Natural killer cell (primary cell): Measurements from ENCODE around the gene MAPK8. TPM values are rescaled to one million over a fixed set of nuclear protein-coding genes. Genes with fewer than 3 reads are reported as not detected.

ENCODE experiments used
- ATAC-seq, 3 donors: fragments of 150-1000 bp in 2 of 3; fragments of 200-7000 bp in 1 of 3; cut with Tn5 transposase; 1 replicate in 1 of 3; 2 replicates in 2 of 3; pipeline ENCODE4 v1.10.0; 2021; ENCODE audit warnings: mild to moderate bottlenecking in 2 of 3, moderate library complexity in 2 of 3
- DNase-seq, 2 donors: peaks; one replicate each; pipeline versions ENCODE4 v3.0.0 to v3.0.0-alpha.2; 2013 to 2021; ENCODE audit warnings: mixed read lengths in 1 of 2
- H3K27ac ChIP-seq: one replicate; pipeline ENCODE4 v1.5.1; 2013; ENCODE audit warnings: mild to moderate bottlenecking, low read length
- H3K27me3 ChIP-seq: one replicate; pipeline ENCODE4 v1.6.1; 2013; ENCODE audit warnings: low read length; ENCODE audit not compliant: control insufficient read depth, insufficient read depth
- H3K36me3 ChIP-seq: one replicate; pipeline ENCODE4 v1.6.1; 2013; ENCODE audit warnings: low read length; ENCODE audit not compliant: control insufficient read depth, insufficient read depth
- H3K4me1 ChIP-seq: one replicate; pipeline ENCODE4 v1.6.1; 2013; ENCODE audit warnings: low read length; ENCODE audit not compliant: control insufficient read depth, insufficient read depth
- H3K4me3 ChIP-seq: one replicate; pipeline ENCODE4 v1.5.1; 2013; ENCODE audit warnings: low read length
- H3K9me3 ChIP-seq: one replicate; pipeline ENCODE4 v1.6.1; 2013; ENCODE audit warnings: low read length; ENCODE audit not compliant: control insufficient read depth, insufficient read depth
- H3K27ac Mint-ChIP-seq, 2 donors: one replicate each; pipeline ENCODE4 v1.8.0; 2022; ENCODE audit warnings: mild to moderate bottlenecking in 2 of 2, mixed read lengths in 2 of 2, moderate library complexity in 1 of 2
- H3K27me3 Mint-ChIP-seq, 2 donors: one replicate each; pipeline ENCODE4 v1.8.0; 2022; ENCODE audit warnings: low read depth in 2 of 2, mixed read lengths in 2 of 2
- H3K36me3 Mint-ChIP-seq: one replicate; pipeline ENCODE4 v1.8.0; 2022; ENCODE audit warnings: mixed read lengths
- H3K4me1 Mint-ChIP-seq, 2 donors: one replicate each; pipeline ENCODE4 v1.8.0; 2022; ENCODE audit warnings: mixed read lengths in 2 of 2
- H3K4me3 Mint-ChIP-seq: one replicate; pipeline ENCODE4 v1.8.0; 2022; ENCODE audit warnings: mild to moderate bottlenecking, moderate library complexity, mixed read lengths
- H3K9me3 Mint-ChIP-seq, 2 donors: one replicate each; pipeline ENCODE4 v1.8.0; 2022; ENCODE audit warnings: mixed read lengths in 2 of 2
- WGBS: methylation state at CpG from one replicate; pipeline ENCODE4 v1.1.7; 2013; ENCODE audit warnings: missing lambda C conversion rate; ENCODE audit not compliant: insufficient coverage; 5-methylcytosine and 5-hydroxymethylcytosine counted together
- intact Hi-C: fragments of 100-400 bp; cut with micrococcal nuclease; formaldehyde crosslinking; loops from one replicate; pipeline ENCODE4 v1.14.2; 2022
- total RNA-seq, 4 donors: library from RNA; stranded (reverse); fragments of 120-200 nt in 1 of 4; gene quantifications; one replicate each; pipeline versions ENCODE4 v1.2.3 to v1.2.4, GENCODE V29; 2013 to 2022
- TF ChIP-seq, protein P1 (sequence below): fragments of 200-600 bp; IDR thresholded peaks from one replicate; pipeline ENCODE4 v1.8.0; 2022; ENCODE audit warnings: antibody characterized with exemption

MAPK8 gene
- total RNA-seq, 3 donors from 2014 or later (not counting 1 experiment from before 2014, with no cell fraction given): 37.3 to 44.5 (median 40.8) TPM

DNA sequence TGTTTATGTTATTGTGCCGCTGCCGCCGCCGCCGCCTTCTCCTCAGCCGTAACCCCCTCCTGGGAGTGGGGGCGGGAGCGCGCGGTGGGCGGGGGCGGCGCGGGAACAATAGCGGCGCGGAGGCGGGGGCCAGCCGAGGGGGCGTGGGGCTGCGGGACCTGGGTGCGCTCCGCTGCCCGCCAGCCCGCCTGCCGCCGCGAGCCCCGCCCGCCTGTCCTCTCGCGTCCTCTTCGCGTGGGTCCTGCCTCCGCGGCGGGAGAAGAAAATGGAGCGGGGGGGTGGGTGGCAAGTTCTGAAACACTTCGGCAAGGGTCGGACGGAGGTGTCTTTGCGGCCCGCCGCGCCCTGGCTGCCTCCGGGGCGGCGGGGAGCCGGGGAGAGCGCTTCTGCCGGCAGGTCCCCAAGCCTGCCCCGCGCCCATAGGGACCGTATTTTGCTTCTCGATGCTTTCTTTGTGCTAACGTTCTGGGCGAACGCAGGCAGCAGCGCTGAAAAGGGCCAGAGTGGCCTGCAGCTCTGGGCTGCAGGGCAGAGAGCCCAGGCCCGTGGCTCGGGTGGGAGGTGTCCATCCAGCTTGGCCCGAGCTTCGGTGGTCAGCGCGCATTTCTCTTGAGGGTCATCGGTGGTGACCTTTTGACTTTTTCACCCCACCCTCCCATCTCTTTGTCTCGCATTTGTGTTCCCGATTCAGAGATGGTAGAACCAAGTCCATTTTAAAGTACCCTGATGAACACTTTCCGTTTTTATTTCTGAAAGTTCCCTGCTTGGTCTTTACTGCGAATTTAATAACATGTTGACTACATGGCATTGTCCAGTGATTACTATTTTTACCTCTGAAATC lies 613 bp downstream of the MAPK8 start:
- H3K4me1 Mint-ChIP-seq: peaks cover 17 to 34% of the 10 kb centered on the region in 2 donors
- H3K9me3 Mint-ChIP-seq: no peaks in the 10 kb centered on the region
- DNase-seq (peak in 1 of 2 donors; percentile 80), ATAC-seq (peak; percentile 54 to 74 (median 62))
- intact Hi-C loops: no loop called here
- Histone ChIP-seq H3K27me3 (no peaks in the 10 kb centered on the region), H3K4me3 (peak overlapping the region; percentile 54), H3K9me3 (no peaks in the 10 kb centered on the region), H3K27ac (peak overlapping the region; percentile 67), H3K4me1 (peaks cover 8% of the 10 kb centered on the region), H3K36me3 (no peaks in the 10 kb centered on the region)
- H3K27me3 Mint-ChIP-seq: no peaks in the 10 kb centered on the region
- H3K27ac Mint-ChIP-seq: peak overlapping the region; percentile 82 to 83
- TF ChIP-seq, protein P1, sequence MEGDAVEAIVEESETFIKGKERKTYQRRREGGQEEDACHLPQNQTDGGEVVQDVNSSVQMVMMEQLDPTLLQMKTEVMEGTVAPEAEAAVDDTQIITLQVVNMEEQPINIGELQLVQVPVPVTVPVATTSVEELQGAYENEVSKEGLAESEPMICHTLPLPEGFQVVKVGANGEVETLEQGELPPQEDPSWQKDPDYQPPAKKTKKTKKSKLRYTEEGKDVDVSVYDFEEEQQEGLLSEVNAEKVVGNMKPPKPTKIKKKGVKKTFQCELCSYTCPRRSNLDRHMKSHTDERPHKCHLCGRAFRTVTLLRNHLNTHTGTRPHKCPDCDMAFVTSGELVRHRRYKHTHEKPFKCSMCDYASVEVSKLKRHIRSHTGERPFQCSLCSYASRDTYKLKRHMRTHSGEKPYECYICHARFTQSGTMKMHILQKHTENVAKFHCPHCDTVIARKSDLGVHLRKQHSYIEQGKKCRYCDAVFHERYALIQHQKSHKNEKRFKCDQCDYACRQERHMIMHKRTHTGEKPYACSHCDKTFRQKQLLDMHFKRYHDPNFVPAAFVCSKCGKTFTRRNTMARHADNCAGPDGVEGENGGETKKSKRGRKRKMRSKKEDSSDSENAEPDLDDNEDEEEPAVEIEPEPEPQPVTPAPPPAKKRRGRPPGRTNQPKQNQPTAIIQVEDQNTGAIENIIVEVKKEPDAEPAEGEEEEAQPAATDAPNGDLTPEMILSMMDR: no peak
- peak overlapping the region; percentile 91 for H3K4me3 Mint-ChIP-seq
- under 1% methylated on average over 70 of the region's 70 CpGs for WGBS
- H3K36me3 Mint-ChIP-seq: no peaks in the 10 kb centered on the region

DNA sequence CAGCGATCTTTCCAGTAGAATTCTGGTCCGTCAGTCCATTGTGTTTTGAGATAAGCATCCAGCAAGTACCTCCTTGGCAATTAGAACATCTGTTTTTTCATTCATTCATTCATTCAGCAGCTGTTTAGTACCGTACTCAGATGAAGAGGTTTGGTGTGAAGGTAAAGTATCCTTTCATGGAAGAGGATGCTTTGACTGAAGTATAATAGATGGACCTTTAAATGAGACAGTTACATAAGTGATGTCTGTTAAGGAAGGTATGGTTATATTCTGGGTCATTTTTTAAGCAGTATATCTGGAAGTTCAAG lies 1.2 kb downstream of the MAPK8 start:
- Histone ChIP-seq H3K9me3 (no peaks in the 10 kb centered on the region), H3K4me1 (peaks cover 8% of the 10 kb centered on the region), H3K27ac (no peak overlapping the region), H3K4me3 (peak overlapping the region; percentile 54), H3K36me3 (no peaks in the 10 kb centered on the region), H3K27me3 (no peaks in the 10 kb centered on the region)
- TF ChIP-seq, protein P1: no peak
- H3K4me3 Mint-ChIP-seq: peak overlapping the region; percentile 91
- no peaks in the 10 kb centered on the region for H3K9me3 Mint-ChIP-seq
- peaks cover 17 to 38% of the 10 kb centered on the region in 2 donors for H3K4me1 Mint-ChIP-seq
- peak overlapping the region; percentile 82 to 83 for H3K27ac Mint-ChIP-seq
- ATAC-seq (no peak), DNase-seq (no peak)
- H3K36me3 Mint-ChIP-seq: no peaks in the 10 kb centered on the region
- intact Hi-C loops: no loop called here
- no peaks in the 10 kb centered on the region for H3K27me3 Mint-ChIP-seq
- 45% methylated on average over 3 of the region's 3 CpGs for WGBS

DNA sequence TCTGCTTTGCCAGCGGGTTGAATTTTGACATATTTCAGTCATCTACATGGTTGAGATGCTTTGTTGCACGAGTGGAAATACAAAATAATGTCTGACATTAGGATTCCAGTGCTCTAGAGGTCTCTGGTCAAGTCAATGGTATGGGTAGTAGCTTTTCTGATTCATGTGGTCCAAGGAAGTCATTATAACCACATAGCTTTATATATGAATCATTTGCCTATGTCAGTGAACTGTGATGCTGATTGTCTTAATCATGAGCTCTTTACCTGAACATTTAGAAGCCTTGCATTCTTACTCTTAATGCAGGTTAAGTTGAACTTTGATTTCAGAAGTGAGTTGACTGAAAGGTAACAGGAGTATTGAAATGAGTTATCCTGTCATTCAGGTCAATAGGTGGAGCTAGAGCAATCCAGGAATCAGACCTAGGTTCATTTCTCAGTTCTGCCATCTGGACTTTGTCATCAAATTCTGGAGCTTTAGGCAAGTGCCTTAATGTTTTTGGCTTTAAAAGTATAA lies 3.3 kb downstream of the MAPK8 start:
- no peaks in the 10 kb centered on the region for H3K36me3 ChIP-seq
- H3K27me3 ChIP-seq: no peaks in the 10 kb centered on the region
- DNase-seq (peak in 1 of 2 donors; percentile 48), ATAC-seq (no peak)
- H3K4me3 Mint-ChIP-seq: no peak overlapping the region
- H3K36me3 Mint-ChIP-seq: no peaks in the 10 kb centered on the region
- intact Hi-C loops: no loop called here
- TF ChIP-seq, protein P1: no peak
- no peaks in the 10 kb centered on the region for H3K27me3 Mint-ChIP-seq
- 75% methylated on average over 2 of the region's 2 CpGs for WGBS
- peaks cover 8% of the 10 kb centered on the region for H3K4me1 ChIP-seq
- H3K9me3 ChIP-seq: no peaks in the 10 kb centered on the region
- H3K4me1 Mint-ChIP-seq: peaks cover 21 to 39% of the 10 kb centered on the region in 2 donors
- H3K27ac ChIP-seq: no peak overlapping the region
- no peak overlapping the region for H3K27ac Mint-ChIP-seq
- H3K9me3 Mint-ChIP-seq: no peaks in the 10 kb centered on the region
- H3K4me3 ChIP-seq: no peak overlapping the region
